HG03095 (cell line): ENCODE measurements around the gene LGI2.

Experiments
- ATAC-seq: cut with Tn5 transposase; IDR thresholded peaks from one replicate; pipeline ENCODE4 v1.9.1; 2021; ENCODE audit warnings: moderate library complexity; ENCODE audit not compliant: unreplicated experiment

Gene LGI2

GRCh38 chr4:24999392-25000089, 31.2 kb downstream of the LGI2 start:
- ATAC-seq = no peak

GRCh38 chr4:24995346-24995919, 35.3 kb downstream of the LGI2 start:
- ATAC-seq = no peak

- no peak for ATAC-seq
Observed at GRCh38 chr4:24993551-24994080, 37.1 kb downstream of the LGI2 start.

DNA sequence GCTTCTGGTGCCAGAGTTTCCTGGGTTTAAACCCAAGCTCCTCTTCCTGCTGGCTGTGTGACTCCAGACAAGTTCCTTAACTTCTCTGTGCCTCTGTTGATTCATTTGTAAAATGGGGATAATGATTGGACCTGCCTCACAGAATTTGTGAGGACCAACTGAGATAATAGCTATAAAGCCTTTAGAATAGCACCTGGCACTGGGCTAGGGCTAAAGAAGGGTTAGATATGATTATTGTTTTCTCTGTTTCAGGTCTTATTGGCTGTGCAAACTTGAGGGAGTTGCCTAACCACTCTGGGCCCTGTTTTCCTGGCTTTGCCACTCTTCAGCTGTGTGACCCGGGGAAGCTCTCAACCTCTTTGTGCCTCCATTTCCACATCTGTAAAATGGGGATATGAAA, 37.8 kb downstream of the LGI2 start:
- no peak for ATAC-seq

GRCh38 chr4:24991015-24991414, 39.7 kb downstream of the LGI2 start:
- ATAC-seq = no peak

GRCh38 chr4:24989327-24989726, 41.4 kb downstream of the LGI2 start:
- no peak for ATAC-seq

- no peak for ATAC-seq
Observed at GRCh38 chr4:24988776-24989175, 42.0 kb downstream of the LGI2 start.

- no peak for ATAC-seq
Observed at GRCh38 chr4:24984602-24985532, 45.9 kb downstream of the LGI2 start.

GRCh38 chr4:24980740-24981139, 50.0 kb downstream of the LGI2 start:
- ATAC-seq = no peak

DNA sequence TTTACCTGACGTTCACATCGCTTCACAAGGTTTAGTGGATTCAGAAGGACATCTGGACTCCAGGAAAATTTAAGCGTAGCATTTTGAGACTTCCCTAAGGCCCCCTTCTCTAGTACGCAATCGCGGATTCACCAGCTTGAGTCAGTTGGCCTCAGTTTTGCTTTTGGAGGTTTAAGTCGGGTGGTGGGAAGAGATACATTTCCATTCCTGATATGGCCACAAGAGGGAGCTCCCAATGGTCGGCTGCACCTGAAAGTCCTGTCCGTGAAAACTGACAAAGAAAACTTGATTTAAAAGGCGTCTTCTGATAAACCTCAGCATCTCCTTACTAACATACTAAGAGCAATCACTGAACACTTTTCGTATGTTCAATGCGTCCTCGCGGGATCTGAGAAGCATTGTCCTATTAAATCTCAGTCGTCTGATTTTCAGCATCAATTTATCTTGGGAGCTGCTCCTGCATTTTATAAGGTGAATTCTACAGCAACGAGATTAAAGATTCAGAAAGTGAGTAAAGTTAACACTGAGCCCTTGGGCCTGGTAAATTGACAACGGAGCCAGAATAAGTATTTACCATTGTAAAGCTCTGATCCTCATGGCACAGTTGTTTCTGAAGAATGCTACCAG, 50.6 kb downstream of the LGI2 start:
- no peak for ATAC-seq

- ATAC-seq = no peak
Observed at GRCh38 chr4:24979554-24979953, 51.2 kb downstream of the LGI2 start.

- no peak for ATAC-seq
Observed at GRCh38 chr4:24978291-24979075, 52.3 kb downstream of the LGI2 start.

DNA sequence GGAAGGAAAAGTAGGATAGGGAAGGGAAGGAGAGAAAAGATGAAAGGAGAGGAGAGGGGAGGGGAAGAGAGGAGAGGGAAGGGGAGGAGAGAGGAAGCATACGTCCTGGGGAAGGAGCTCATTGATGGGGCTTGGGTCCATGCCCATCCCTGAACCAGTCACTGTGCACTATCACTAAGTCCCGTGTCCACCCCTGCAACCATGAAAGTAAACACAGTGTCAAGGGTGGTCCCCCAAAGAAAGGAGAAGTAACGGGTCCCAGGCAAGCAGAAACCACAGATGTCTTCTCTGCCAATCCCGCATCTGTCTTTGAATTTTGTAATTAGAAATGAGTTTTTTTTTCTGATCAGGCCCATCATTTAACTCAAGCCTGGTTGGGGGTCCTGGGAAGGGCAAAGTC, 55.2 kb downstream of the LGI2 start:
- ATAC-seq = no peak

- no peak for ATAC-seq
Observed at GRCh38 chr4:24973747-24974601, 56.8 kb downstream of the LGI2 start.

GRCh38 chr4:24973404-24973746, 57.4 kb downstream of the LGI2 start:
- ATAC-seq = no peak

DNA sequence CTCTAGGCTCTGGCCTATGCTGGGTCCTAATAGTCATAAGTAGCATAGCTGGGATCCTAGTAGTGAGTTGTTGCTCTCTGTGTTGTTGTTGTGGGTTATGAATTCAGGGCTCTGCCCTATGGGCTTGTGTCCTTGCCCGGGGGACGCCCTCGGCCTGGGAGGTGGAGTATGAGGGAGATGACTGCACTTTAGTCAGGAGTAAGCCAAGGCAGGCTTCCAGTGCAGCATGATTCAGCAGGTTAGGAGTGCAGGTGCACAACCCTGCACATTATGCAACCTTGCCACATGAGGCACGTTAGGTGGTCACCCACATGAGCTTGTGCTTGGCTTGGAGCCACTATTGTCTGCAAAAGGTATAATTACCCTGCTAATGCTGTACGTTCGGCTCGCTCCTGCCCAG, 59.6 kb downstream of the LGI2 start:
- ATAC-seq = no peak

DNA sequence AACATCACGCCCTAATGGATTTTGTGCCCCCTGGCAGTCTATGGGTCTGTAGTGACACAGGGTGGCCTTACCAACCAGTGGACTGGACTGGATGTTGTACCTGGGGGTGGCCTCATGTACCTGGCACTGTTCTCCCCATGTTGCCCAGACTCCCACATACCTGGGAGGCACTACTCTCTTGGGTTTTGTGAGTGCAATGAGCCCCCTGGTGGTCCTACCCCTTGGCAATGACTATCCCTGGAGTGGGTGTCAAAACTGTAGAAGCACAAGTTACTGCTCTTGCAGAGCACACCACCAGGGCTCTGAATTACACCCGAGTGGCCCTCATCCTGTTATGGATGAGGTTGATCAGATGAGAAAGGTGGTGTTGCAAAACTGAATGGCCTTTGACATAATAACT, 60.1 kb downstream of the LGI2 start:
- no peak for ATAC-seq

- ATAC-seq = no peak
Observed at GRCh38 chr4:24970191-24970590, 60.6 kb downstream of the LGI2 start.

DNA sequence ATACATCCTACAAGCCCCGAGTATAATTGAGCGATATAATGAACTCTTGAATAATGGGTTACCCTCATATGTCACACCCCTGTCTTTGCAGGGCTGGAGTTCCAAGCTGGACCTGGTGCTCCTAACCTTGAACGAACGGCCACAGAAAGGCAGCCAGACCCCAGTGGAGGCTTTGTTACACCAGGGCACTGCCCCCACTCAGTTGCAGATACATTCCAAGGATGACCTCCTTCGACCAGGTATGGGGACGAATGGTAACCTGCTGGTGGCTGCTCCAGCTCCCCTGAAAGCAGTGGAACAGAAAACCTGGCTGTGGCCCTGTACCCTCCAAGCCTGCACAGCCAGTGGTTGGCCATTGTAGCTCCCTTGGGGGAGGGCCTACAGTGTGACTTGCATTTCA, 61.3 kb downstream of the LGI2 start:
- no peak for ATAC-seq

GRCh38 chr4:24968992-24969391, 61.8 kb downstream of the LGI2 start:
- no peak for ATAC-seq
